Posterior vena cava (tissue), 2 donors: Measurements from ENCODE around the gene ZNF770. TPM values are rescaled to one million over a fixed set of nuclear protein-coding genes. Genes with fewer than 3 reads are reported as not detected.

Source experiments
- DNase-seq: peaks from one replicate; pipeline ENCODE4 v3.0.0-alpha.2; 2020; ENCODE audit warnings: low spot score
- intact Hi-C, 2 donors: fragments of 100-400 bp; cut with DNase I; formaldehyde crosslinking; loops; one replicate each; pipeline versions ENCODE4 v1.14.1 to v1.14.2; 2022 to 2023
- long read RNA-seq, 2 donors: library from polyadenylated mRNA; unstranded; transcript quantifications; one replicate each; pipeline ENCODE4 v2.0.0, GENCODE V29; 2020 to 2021
- total RNA-seq, 2 donors: library from RNA; stranded (reverse); fragmentation: NEBNext Ultra II Directional; extraction: Animal tissue kit (Norgen Biotek cat#: 25700); gene quantifications; one replicate each; pipeline ENCODE4 v1.2.1, GENCODE V29; 2021
- donor health status: DM: yes; HTN: yes; CAD: no.
- donor health status: DM: yes; HTN: yes; CAD: no.

ZNF770 gene
- total RNA-seq = 10 to 100 TPM; 29.7 to 30.7 TPM
- long read RNA-seq, donor 1, full-length matches to known transcripts = 5 of 7 reads
- long read RNA-seq, donor 1, partial matches to known transcripts = 0 of 7 reads
- long read RNA-seq, donor 1, other reads (novel, unspliced or antisense) = 2 of 7 reads
- long read RNA-seq, donor 2, full-length matches to known transcripts = 30 of 32 reads
- long read RNA-seq, donor 2, partial matches to known transcripts = 1 of 32 reads
- long read RNA-seq, donor 2, other reads (novel, unspliced or antisense) = 1 of 32 reads

- intact Hi-C loops = no loop called here
- peak; percentile 94 for DNase-seq
Observed at GRCh38 chr15:34988027-34988902, at the start of gene ZNF770. ZNF770 (minus strand) TSS chr15:34988287; CDS start chr15:34983434, 4,853 bp downstream.

- no peak for DNase-seq
- intact Hi-C loops = no loop called here
Observed at GRCh38 chr15:35028235-35028984, 40.3 kb upstream of the ZNF770 start.

- intact Hi-C loops = no loop called here
- no peak for DNase-seq
Observed at GRCh38 chr15:35023804-35024203, 35.7 kb upstream of the ZNF770 start.

GRCh38 chr15:35020974-35021373 is 32.9 kb upstream of the ZNF770 start:
- no peak for DNase-seq
- intact Hi-C loops = no loop called here

GRCh38 chr15:35019404-35020327 is 31.6 kb upstream of the ZNF770 start:
- no peak for DNase-seq

GRCh38 chr15:35014241-35014640 is 26.2 kb upstream of the ZNF770 start:
- intact Hi-C loops = no loop called here

More at GRCh38 chr15:35019404-35020327, 31.6 kb upstream of the ZNF770 start:
- intact Hi-C loops = no loop called here

GRCh38 chr15:35013370-35013769 is 25.3 kb upstream of the ZNF770 start:
- DNase-seq = no peak
- intact Hi-C loops = no loop called here

More at GRCh38 chr15:35014241-35014640, 26.2 kb upstream of the ZNF770 start:
- DNase-seq = no peak

- intact Hi-C loops = no loop called here
- no peak for DNase-seq
Observed at GRCh38 chr15:35007397-35007796, 19.3 kb upstream of the ZNF770 start.

- DNase-seq = no peak
- intact Hi-C loops = no loop called here
Observed at GRCh38 chr15:35005933-35006332, 17.8 kb upstream of the ZNF770 start.

- intact Hi-C loops = no loop called here
- no peak for DNase-seq
Observed at GRCh38 chr15:35003928-35004327, 15.8 kb upstream of the ZNF770 start.

- intact Hi-C loops = loop anchor here in 1 of 2 donors (1.0 kb wide), 1 partner anchor 26 kb away; no protein-coding TSS in a partner anchor
- no peak for DNase-seq
Observed at GRCh38 chr15:35000511-35000910, 12.4 kb upstream of the ZNF770 start.

- DNase-seq = no peak
- intact Hi-C loops = loop anchor here in 1 of 2 donors (1.0 kb wide), 1 partner anchor 26 kb away; no protein-coding TSS in a partner anchor
Observed at GRCh38 chr15:34999906-35000305, 11.8 kb upstream of the ZNF770 start.

- intact Hi-C loops = no loop called here
Observed at GRCh38 chr15:34994925-34995324, 6.8 kb upstream of the ZNF770 start.

GRCh38 chr15:34993877-34994276 is 5.8 kb upstream of the ZNF770 start:
- no peak for DNase-seq
- intact Hi-C loops = no loop called here

More at GRCh38 chr15:34994925-34995324, 6.8 kb upstream of the ZNF770 start:
- DNase-seq = no peak

- intact Hi-C loops = no loop called here
Observed at GRCh38 chr15:34993412-34993811, 5.3 kb upstream of the ZNF770 start.

GRCh38 chr15:34987609-34988026 is 469 bp downstream of the ZNF770 start:
- DNase-seq = no peak
- intact Hi-C loops = no loop called here

More at GRCh38 chr15:34993412-34993811, 5.3 kb upstream of the ZNF770 start:
- no peak for DNase-seq

- intact Hi-C loops = no loop called here
- DNase-seq = no peak
Observed at GRCh38 chr15:34986771-34987480, 1.2 kb downstream of the ZNF770 start.

GRCh38 chr15:34986326-34986725 is 1.8 kb downstream of the ZNF770 start:
- no peak for DNase-seq
- intact Hi-C loops = no loop called here
